ENCODE measurements around the gene UMODL1.
"Not testable (repeated sequence)": the region's sequence is repeated elsewhere in the genome, so short reads cannot be mapped to it uniquely, and the experiment has no call there.

UMODL1 gene

GRCh38 chr21:42060166-42060565 lies 11.0 kb upstream of the UMODL1 start:
- no peak for DNase-seq (ENCODE audit: low spot score)

GRCh38 chr21:42061195-42061985 lies 9.7 kb upstream of the UMODL1 start:
- no peak for DNase-seq (ENCODE audit: low spot score)

GRCh38 chr21:42061986-42062235 lies 9.2 kb upstream of the UMODL1 start:
- no peak for DNase-seq (ENCODE audit: low spot score)

GRCh38 chr21:42062236-42063022 lies 8.7 kb upstream of the UMODL1 start:
- no peak for DNase-seq (ENCODE audit: low spot score)

GRCh38 chr21:42063191-42063570 lies 7.9 kb upstream of the UMODL1 start:
- DNase-seq (ENCODE audit: low spot score), result no peak

GRCh38 chr21:42063571-42064521 lies 7.3 kb upstream of the UMODL1 start:
- DNase-seq (ENCODE audit: low spot score), result no peak

GRCh38 chr21:42066521-42066920 lies 4.6 kb upstream of the UMODL1 start:
- no peak for DNase-seq (ENCODE audit: low spot score)

- DNase-seq (ENCODE audit: low spot score), result no peak
Measured at GRCh38 chr21:42067531-42068255, 3.4 kb upstream of the UMODL1 start.

GRCh38 chr21:42068256-42068545 lies 2.9 kb upstream of the UMODL1 start:
- DNase-seq (ENCODE audit: low spot score), result no peak

- DNase-seq (ENCODE audit: low spot score), result no peak
Measured at GRCh38 chr21:42068592-42068991, 2.5 kb upstream of the UMODL1 start.

GRCh38 chr21:42069327-42069726 lies 1.8 kb upstream of the UMODL1 start:
- DNase-seq (ENCODE audit: low spot score), result no peak

GRCh38 chr21:42069843-42070242 lies 1.3 kb upstream of the UMODL1 start:
- DNase-seq (ENCODE audit: low spot score), result no peak

- DNase-seq (ENCODE audit: low spot score), result no peak
Measured at GRCh38 chr21:42073145-42074099, 2.3 kb downstream of the UMODL1 start.

- no peak for DNase-seq (ENCODE audit: low spot score)
Measured at GRCh38 chr21:42075686-42076471, 4.8 kb downstream of the UMODL1 start.

GRCh38 chr21:42077685-42078238 lies 6.6 kb downstream of the UMODL1 start:
- not testable (repeated sequence) for DNase-seq (ENCODE audit: low spot score)

- DNase-seq (ENCODE audit: low spot score), result not testable (repeated sequence)
Measured at GRCh38 chr21:42078247-42079007, 7.3 kb downstream of the UMODL1 start.

- DNase-seq (ENCODE audit: low spot score), result no peak
Measured at GRCh38 chr21:42079008-42079938, 8.2 kb downstream of the UMODL1 start.
